ENCODE data around the gene ZCCHC14.
"Not testable (repeated sequence)": the region's sequence is repeated elsewhere in the genome, so short reads cannot be mapped to it uniquely, and the experiment has no call there.

Gene ZCCHC14

GRCh38 chr16:87523605-87524004 is 30.8 kb upstream of the ZCCHC14 start:
- DNase-seq = not testable (repeated sequence)

GRCh38 chr16:87521764-87522163 is 28.9 kb upstream of the ZCCHC14 start:
- DNase-seq = not testable (repeated sequence)

- DNase-seq = not testable (repeated sequence)
These were observed 26.3 kb upstream of the ZCCHC14 start for GRCh38 chr16:87519170-87519569.

GRCh38 chr16:87518430-87519051 is 25.7 kb upstream of the ZCCHC14 start:
- not testable (repeated sequence) for DNase-seq

- not testable (repeated sequence) for DNase-seq
These were observed 25.0 kb upstream of the ZCCHC14 start for GRCh38 chr16:87517610-87518429.

- no peak for DNase-seq
These were observed 23.5 kb upstream of the ZCCHC14 start for GRCh38 chr16:87516361-87516760.

GRCh38 chr16:87515475-87516330 is 22.9 kb upstream of the ZCCHC14 start:
- no peak for DNase-seq

GRCh38 chr16:87509778-87510177 is 17.0 kb upstream of the ZCCHC14 start:
- DNase-seq = not testable (repeated sequence)

- DNase-seq = no peak
These were observed 14.7 kb upstream of the ZCCHC14 start for GRCh38 chr16:87507351-87508069.

GRCh38 chr16:87506423-87507350 is 13.9 kb upstream of the ZCCHC14 start:
- DNase-seq = no peak

- no peak for DNase-seq
These were observed 13.0 kb upstream of the ZCCHC14 start for GRCh38 chr16:87505834-87506233.

- DNase-seq = not testable (repeated sequence)
These were observed 10.6 kb upstream of the ZCCHC14 start for GRCh38 chr16:87503232-87503937.

- DNase-seq = no peak
These were observed 9.6 kb upstream of the ZCCHC14 start for GRCh38 chr16:87502308-87502969.

GRCh38 chr16:87501117-87501516 is 8.3 kb upstream of the ZCCHC14 start:
- DNase-seq = no peak

GRCh38 chr16:87499189-87499486 is 6.3 kb upstream of the ZCCHC14 start:
- DNase-seq = no peak

GRCh38 chr16:87498324-87499188 is 5.7 kb upstream of the ZCCHC14 start:
- DNase-seq = no peak

GRCh38 chr16:87497767-87498290 is 5.0 kb upstream of the ZCCHC14 start:
- not testable (repeated sequence) for DNase-seq

- DNase-seq = not testable (repeated sequence)
These were observed 4.4 kb upstream of the ZCCHC14 start for GRCh38 chr16:87497023-87497766.
